HG02973 (cell line): ENCODE results near the gene ABCG2.

Experiments used
- ATAC-seq: cut with Tn5 transposase; IDR thresholded peaks from one replicate; pipeline ENCODE4 v1.9.1; 2021; ENCODE audit warnings: moderate library complexity; ENCODE audit not compliant: unreplicated experiment

ABCG2 gene

DNA sequence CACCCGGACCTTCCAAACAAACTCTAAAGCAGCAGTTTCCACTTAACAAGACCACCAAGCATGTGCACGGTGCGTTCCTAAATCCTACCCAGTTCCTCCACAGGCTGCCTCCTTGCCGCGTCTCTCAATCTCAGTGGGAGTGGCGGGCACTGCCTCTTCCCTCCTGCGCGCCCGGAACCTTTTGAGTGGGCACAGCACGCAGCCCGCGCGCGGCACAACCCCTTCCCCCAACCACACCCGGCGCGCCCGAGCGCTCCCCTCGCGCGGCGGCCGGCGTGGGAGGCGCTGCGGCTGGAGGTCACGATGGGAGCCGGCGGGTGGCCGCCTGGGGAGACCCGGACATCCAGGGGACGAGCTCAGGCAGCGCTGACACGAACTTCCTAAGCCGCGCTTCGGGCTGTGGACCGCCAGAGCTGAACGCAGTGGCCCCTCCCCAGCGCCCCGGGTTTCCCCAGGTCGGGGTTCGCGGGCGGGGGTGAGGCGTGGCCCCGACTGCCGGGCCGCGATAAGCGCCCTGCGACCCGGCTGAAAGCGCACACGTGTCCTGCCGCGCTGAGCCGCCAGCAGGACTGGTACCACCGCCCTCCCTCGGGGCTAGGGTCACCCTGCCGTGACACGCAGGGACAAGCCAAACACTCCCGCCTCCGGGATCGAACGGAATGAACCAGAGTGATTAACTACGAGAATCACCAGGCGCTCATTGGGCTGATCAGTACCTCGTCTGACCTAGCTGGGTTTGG lies at the start of gene ABCG2:
TSS of gene ABCG2 (minus strand) at position 151 of the 740 bp plus-strand sequence. CDS start 18,644 bp downstream, outside the sequence.
- peak; percentile 52 for ATAC-seq

DNA sequence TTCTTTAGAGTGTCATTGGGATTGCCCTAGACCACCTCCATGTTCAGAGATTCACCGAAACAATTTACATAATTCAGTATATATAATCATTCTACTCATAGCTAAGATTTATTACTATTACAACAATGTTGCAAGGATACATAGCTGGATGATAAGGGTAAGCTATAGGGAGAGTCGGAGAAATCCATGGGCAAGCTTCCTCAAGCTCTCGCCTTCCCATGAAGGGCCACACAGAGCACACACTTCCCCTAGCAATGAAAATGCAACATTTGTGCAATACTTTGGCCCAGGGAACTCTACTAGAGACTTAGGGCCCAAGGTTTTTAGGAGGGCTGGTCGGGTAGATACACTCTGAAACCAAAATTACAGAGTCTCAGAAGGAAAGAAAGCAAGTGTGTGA lies 49.7 kb upstream of the ABCG2 start:
- ATAC-seq = no peak

DNA sequence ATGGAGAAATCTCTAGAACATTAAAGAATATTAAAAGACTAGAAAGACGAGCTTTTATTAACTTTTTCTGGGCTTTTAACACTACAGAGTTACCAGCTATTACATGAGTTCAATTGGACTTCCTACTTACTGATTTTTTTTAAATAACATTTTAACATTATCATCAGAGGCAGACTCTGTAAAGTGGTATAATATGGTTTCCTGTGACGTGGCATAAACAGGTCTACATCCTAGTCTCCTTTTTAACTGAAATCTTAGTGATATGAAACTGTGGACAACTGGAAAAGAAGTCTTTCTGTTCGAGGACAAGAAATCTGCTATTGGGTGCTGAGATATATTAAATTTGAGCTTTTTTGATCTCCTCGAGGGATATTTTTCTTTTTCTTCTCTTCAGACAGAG lies 48.7 kb upstream of the ABCG2 start:
- no peak for ATAC-seq

DNA sequence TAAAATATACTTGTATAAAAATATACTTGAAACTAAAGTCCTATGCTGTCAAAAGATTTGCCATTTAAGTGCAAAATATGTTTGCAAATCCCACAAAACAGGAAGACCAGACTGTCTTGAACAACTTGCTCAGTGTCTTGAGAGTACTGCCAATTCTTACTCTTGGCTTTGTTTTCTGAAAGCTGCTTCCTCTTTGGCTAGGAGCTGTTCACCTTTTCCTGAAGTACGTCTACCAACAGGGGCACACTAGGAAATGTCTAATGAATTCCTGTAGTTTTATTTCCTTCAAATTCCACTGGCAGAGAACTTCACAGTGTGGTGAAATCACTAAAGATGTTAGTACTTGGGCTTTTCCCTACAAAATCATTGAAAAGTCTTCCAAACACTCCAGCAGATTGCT lies 46.4 kb upstream of the ABCG2 start:
- ATAC-seq = no peak

DNA sequence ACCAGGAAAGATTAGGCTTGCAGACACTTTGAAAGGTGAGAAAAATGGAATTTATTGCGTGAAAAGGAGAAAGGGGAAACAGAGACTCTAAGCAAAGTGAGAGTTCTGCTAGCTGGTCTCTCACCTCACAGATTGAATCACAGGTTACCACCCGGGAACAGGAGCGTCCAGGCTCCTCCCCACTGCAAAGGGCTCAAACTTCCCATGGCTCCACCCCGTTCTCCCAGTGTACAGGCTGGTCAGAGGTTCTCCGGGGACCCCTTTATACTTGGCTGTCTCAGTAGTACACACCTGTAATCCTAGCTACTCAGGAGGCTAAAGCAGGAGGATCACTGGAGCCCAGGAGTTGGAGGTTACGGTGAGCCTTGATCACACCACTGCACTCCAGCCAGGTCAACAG lies 44.0 kb upstream of the ABCG2 start:
- no peak for ATAC-seq

DNA sequence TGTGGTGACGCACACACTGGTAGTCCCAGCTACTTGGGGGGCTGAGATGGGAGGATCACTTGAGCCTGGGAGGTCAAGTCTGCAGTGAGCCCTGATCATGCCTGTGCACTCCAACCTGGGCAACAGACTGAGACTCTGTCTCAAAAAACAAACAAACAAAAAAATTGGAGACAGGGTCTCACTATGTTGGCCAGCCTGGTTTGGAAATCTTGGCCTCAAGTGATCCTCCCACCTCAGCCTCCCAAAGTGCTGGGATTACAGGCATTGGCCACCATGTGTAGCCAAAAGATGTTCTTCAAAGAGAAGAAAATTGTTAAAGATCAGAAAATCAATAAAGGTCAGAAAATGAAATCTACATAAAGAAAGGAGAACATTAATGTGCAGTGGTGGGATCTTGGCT lies 41.7 kb upstream of the ABCG2 start:
- ATAC-seq = no peak

DNA sequence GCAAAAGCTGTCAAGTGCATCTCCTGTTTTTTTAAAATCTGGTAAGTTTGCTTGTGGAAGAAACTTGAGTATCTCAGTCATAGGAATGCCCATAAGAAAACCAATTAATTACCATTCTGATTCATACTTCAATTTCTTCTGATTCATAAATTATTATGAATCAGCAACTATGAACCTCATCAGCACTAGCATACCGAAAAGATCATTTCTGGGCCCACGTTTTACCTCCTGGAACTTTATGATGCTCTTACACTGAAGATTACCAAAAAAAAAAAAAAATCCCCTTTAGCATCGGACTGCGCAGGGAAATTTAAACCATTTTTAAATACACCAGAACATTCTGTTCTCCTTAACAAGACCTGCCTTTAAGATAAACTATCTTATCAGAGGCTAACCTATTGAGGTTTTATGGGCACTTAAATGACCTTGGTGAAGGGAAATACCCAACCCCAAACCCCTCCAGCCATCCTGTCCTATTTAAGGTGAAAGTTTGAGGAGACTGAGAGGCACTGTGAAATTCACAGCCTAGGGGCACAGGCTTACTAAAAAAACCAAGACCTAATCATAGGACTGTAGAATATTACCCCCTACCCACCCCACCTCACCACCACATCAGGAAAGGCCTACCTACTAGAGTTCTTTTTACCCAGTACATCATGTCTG lies 38.2 kb upstream of the ABCG2 start:
- ATAC-seq = no peak

DNA sequence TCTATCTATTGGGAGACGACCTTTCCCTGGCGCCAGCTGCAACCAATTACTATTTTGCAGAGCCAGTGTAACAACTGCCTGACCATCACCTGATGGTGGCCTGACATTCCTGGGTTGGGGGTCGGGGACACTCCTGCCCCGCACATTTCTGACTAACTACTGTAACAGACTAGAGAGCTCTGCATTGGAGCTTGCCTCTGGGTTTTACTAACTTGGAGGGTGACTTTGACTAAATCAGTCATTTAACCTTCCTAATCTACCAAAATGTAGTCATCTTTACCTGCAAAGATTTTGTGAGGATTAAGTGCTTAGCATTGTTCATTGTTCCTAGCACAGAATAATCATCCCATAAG lies 37.5 kb upstream of the ABCG2 start:
- no peak for ATAC-seq

DNA sequence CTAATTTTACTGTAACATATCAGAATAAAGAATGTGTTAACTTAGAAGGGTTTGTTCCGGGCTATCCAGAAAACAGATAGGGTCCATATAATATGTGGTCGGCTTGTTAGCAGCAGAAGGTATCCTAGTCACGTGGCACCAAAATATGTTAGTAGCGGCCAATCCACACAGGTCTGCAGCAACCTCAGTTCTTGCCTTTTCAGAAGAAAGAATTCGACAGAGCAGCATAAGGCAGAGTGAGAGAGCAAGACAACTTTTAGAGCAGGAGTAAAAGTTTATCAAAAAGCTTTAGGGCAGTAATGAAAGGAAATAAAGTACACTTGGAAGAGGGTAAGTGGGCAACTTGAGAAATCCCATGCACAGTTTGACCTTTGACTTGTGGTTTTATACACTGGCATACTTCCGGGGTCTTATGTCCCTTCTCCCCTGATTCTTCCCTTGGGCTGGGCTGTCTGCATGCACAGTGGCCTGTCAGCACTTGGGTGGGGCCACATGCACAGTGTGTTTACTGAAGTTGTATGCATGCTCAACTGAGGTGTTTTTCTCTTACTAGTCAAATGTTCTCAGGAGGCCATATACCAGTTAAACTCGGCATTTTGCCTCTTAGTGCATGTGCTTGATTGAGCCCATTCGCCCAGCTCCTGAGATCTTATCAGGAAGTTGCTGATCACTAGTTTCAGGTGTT lies 37.0 kb upstream of the ABCG2 start:
- ATAC-seq = no peak

DNA sequence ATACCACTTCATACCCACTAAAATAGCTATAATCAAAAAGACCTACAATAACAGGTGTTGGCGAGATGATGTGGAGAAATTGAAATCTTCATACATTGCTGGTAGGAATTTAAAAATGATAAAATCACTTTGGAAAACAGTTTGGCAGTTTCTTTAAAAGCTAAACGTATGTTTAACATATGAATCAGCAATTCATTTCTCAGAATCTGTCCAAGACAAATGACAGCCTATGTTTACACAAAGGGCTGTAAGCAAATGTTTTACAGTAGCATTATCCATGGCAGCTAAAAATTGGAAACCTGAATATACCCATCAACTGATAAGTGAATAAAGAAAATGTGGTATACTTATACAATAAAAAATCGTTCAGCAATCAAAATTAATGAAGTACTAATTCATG lies 33.0 kb upstream of the ABCG2 start:
- no peak for ATAC-seq

DNA sequence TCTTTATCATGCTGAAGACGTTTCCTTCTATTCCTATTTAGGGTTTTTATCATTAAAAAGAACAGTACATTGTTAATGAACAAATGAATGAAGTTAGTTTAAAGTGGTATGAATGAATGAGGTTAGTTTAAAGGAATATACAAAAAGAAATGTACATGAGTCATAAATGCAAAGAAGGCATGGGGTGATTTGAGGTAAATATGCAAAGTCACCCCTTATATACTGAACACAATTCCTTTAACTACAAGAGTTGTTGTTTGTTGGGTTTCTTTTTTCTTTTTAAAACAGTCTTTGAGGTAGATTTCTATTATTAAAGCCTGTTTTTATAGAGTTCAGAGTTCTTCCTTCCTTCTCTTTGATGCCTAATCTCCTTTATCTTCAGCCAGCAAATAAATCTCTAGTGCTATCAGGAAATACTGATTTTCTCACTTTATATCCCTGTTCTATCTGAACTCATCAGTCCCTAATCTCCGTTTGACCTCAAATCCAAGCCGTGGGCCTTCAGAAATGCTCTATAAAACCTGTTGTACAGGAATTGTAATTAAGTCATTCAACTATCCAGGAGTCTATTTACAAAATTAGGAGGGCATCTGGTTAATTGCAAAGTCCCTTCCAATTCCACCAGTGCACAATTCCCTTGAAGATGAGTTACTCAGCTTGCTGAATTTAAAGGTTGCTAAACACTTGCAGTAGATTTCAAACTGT lies 31.6 kb upstream of the ABCG2 start:
- ATAC-seq = no peak

DNA sequence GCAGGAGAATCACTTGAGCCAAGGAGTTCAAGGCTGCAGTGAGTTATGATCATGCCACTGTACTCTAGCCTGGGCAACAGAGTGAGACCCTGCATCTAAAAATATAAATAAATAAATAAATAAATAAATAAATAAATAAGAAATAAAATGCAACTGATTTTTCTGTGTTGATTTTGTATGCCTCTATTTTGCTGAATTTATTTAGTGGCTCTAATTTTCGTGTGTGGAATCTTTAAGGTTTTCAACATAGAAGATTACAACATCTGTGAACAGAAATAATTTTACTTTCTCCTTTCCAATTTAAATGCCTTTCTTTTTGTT lies 30.9 kb upstream of the ABCG2 start:
- no peak for ATAC-seq

DNA sequence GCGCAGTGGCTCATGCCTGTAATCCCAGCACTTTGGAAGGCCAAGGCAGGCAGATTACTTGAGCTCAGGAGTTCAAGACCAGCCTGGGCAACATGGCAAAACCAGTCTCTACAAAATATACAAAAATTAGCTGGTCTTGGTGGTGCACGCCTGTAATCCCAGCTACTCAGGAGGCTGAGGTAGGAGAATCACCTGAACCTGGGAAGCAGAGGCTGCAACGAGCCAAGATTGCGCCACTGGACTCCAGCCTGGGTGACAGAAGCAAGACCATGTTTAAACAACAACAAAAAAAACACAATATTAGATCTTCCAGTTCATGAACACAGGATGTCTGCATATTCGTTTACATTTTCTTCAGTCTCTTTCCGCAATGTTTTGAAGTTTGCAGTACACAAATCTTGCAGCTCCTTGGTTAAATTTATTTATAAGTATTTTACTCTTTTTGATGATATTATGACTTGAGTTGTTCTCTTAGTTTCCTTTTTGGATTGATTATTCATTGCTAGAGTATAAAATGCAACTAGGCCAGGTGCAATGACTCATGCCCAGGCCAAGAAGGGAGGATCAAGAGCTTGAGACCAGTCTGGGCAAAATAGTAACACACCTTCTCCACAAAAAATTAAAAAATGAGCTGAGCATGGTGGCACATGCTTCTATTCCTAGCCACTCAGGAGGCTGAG lies 30.4 kb upstream of the ABCG2 start:
- no peak for ATAC-seq

DNA sequence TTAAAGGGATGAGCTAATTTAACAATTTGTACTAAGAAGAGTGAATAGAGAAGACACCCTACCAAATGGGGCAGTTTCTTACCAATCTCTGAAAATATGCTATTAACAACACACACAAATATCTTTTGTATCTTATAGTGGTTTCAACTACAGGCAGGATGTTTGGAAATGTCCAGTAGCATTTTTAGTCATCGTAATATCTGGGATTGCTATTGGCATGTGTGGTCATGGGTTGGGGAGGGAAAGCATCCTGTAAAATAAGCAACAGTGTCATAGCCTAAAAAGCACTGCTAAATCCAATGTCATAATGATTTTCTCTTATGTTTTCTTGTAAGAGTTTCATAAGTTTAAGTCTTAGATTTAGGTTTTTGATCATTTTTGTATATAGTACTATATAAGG lies 29.3 kb upstream of the ABCG2 start:
- ATAC-seq = no peak

DNA sequence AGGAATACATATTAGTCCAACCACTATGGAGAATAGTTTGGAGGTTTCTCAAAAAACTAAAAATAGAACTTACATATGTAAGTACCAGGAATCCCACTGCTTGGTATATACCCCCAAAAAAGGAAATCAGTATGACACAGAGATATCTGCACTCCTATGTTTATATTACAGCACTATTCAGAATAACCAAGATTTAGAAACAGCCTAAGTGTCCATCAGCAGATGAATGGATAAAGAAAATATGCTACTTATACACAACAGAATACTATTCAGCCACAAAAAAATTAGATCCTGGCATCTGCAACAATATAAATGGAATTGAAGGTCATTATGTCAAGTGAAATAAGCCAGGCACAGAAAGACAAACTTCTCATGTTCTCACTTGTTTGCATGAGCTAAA lies 27.5 kb upstream of the ABCG2 start:
- no peak for ATAC-seq

DNA sequence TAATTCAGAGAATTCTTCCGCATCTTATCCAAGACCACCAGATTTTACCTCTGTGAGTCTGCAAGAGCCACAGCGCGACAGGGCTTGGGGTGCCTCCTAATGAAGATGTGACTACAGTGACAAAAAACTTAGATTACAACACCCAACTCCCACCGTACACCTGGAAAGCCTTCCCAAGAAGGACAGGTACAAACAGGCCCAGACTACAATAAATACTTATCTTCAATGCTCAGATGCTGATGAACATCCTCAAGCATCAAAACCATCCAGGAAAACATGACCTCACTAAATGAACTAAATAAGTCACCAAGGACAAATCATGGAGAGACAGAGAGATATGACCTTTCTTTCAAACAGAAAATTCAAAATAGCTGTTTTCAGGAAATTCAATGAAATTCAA lies 20.8 kb upstream of the ABCG2 start:
- ATAC-seq = no peak

DNA sequence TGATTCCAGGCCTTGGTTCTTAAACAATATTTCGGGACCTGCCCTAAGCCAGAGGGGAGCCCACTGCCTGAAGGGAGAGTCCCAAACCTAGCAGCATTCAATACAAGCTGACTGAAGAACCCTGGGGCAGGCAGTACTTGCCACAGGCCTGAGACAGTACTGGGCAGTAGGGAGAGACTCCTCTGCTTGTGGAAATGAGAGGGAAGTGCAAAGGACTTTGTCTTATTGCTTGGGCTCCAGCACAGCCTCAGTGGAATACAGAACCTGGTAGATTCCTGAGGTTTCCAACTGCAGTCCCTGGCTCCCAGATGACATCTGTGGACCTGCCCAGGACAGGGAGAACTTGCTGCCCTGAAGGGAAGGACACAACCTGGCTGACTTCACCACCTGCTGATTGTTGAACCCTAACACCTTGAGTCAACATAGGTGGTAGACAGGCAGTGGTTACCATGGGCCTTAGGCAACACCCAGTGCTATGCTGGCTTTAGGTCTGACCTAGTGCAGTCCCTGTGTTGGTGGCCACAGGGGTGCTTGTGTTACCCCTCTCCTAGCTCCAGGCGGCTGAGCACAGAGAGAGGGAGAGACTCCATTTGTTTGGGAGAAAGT lies 20.3 kb upstream of the ABCG2 start:
- ATAC-seq = no peak

DNA sequence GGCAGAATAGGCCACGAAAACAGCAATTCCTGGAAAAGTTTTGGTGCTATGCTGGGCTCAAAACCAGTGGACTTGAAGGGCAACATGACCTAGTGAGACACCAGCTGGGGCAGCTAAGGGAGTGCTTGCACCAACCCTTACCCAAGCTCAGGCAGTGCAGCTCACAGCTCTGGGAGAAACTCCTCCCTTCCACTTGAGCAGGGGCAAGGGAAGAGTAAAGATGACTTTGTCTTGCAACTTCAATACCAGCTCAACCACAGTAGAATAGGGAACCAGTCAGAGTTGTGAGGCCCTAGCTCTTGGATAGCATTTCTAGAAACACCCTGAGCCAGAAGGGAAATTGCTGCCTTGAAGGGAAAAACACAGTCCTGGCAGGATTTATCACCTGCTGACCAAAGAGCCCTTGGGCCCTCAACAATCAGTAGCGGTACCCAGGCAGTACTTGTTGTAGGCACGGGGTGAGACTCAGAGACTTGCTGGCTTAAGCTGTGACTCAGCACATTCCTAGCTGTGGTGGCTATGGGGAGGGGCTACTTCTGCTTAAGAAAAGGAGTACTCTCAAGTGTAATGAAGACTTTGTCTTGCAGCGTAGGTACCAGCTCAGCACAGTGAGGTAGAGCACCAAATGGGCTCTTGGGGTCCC lies 19.7 kb upstream of the ABCG2 start:
- ATAC-seq = no peak

DNA sequence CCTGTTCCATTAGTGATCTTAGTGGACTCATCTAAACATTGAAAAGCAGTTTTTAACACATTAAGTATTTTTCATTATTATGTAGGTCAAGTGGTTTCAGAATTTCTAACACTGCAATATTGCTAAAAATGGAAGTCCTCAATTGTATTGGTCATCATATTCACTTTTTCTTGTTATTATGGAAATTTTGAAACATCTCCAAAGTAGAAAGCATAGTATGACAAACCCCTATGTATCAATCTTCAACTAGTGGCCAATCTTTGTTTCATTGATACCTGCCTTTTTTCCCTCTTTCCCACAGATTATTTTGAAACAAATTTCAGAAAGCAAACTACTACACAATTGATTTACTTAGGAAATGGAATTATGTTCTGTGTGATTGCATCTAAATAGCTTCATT lies 14.5 kb upstream of the ABCG2 start:
- no peak for ATAC-seq

DNA sequence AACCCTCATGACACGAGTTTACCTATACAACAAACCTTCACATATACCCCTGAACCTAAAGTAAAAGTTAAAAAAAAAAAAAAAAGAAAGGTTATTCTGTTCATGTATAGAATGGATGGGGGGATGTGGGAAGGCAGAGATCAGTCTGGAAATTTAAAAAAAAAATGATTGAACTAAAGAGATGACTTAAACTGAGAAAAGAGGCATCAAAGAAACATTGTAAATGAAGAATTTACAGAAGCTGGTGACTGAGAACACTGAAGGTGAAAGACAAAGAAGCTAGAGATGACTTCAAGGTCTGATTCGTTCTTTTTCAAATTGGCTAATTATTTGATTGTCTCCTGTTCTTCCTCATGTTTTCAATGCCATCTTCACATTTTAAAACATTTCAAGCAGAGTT lies 12.8 kb upstream of the ABCG2 start:
- no peak for ATAC-seq
